CD4-positive, alpha-beta T cell treated with Interleukin-10 for 1 hour (primary cell): ENCODE data around the gene FILIP1.

Experiments used
- DNase-seq: peaks from one replicate; pipeline ENCODE4 v3.0.0-alpha.2; 2020

FILIP1 gene

DNA sequence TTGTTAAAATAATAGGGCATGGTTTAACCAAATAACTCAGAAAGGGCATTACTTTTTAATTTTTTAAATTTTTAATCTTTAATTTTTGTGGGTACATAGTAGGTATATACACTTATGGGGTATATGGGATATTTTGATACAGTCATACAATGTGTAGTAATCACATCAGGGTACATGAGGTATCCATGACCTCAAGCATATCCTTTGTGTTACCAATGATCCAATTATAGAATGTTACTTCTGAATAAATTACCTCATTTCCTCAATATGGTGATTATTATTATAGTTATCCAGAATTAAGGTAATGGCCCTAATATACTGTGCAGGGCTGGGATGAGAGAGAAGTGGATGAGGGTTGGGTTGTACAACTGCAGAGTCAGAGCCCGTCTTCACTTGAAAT is 163.9 kb downstream of the FILIP1 start:
- no peak for DNase-seq

DNA sequence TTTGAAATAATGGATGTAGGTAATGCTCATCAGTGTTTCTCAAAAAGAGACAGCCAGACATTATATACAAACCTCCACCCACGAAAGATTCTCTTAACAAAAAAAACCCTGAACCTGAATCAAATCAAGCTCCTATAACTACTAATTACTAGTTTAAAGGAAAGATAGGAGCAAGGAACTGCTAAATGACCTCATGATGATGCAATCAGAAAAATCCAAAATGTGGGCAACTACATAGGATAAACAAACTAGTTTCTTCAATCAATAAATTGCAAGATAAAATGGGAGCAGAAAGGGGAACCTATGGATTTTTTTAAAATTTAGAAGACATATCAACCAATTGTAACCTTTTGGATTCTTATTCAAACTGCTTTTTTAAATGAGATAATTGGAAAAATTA is 165.8 kb downstream of the FILIP1 start:
- DNase-seq: no peak

DNA sequence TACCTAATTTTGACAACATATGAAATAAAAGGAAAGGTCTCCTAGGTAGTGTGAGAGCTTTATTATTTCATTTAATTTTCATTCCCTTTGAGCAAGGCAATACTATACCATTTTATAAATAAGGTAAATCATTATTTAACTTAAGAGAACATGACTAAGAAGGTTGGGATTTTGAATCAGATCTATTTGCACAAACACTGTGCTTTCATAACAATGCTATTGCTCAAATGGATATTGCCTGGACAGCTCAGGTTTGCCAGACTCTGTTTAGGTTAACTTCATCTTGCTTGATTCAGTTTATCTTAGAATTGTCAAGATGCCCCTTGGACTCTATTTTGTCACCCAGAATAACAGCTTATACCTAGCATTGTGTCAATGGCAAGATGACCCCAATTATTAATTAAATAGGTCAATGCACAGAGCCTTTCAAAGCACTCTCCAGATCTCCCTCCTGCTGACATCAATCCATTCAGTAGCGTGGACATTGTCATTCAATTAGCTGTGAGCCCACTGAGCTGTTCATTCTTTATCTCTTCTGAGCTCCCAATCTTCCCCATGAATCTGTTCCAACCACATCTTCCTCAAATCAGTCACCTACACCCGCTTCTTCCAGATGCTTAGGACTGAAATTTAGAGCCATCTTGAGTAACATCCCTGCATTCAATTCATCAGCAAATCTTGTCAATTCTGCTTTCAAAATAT is 166.9 kb downstream of the FILIP1 start:
- no peak for DNase-seq

DNA sequence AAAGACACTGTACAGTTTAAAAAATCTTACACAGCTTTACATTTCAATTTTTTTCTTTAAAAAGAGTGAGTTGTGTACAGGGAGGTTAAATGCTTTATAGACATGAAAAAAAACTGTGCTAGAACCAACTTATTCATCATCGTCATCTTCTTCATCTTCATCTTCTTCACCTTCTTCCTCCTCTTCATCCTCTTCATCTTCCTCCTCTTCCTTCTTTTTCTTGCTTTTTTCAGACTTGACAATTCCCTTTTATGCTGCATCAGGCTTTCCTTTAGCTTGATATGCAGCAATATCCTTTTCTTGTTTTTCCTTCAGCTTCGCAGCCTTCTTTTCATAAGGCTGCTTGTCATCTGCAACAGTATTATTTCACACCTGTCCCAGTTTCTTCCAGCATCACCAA is 174.7 kb downstream of the FILIP1 start:
- no peak for DNase-seq

DNA sequence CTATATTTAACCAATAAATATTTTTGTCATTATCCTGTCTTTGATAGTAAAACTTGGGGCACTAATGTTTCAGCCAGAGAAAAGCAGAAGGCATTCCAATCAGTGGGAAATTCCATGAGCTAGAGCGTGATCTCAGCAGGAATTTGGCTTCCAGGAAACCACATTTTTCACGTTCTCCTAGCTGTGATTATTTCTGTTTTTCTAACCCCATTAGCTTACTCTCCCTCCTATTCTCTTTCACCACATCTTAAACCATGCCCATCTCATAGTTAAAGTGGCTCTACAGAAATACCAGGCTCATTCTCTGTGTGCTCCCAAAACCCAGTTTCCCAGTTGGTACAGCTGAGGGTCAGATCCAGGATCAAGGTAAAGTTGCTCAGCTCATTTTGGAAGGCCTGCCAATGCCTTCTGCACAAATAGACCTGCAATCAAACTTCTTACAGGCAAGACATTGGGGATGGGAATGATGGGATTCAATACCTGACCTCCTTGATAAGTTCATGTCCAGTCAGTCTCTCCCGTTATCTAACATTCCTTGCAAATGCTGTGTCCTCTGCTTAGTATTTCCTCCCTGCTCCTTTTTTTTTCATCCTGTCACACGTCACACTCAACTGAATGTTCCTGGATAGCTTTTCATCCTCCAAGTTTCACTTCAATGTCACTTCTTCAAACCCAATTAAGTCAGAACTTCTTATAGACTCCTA is 175.9 kb downstream of the FILIP1 start:
- DNase-seq: no peak

DNA sequence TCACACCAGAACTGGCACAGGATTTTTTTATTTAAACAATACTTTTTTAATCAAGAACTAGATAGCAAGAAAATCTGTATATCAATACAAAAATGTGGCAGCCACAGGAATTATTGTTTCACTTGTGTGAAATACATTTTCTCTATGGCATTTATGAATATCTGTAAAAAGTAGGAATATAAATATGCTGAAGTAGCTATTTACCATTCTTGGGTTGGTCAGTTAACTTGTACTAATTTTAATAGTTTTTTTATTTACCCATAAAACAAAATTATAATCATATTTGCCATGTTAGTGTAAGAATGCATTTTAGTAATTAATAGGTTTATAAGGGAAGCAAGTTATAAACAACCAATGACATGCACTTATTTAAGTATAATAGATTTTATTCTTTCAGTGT is 177.6 kb downstream of the FILIP1 start:
- no peak for DNase-seq

DNA sequence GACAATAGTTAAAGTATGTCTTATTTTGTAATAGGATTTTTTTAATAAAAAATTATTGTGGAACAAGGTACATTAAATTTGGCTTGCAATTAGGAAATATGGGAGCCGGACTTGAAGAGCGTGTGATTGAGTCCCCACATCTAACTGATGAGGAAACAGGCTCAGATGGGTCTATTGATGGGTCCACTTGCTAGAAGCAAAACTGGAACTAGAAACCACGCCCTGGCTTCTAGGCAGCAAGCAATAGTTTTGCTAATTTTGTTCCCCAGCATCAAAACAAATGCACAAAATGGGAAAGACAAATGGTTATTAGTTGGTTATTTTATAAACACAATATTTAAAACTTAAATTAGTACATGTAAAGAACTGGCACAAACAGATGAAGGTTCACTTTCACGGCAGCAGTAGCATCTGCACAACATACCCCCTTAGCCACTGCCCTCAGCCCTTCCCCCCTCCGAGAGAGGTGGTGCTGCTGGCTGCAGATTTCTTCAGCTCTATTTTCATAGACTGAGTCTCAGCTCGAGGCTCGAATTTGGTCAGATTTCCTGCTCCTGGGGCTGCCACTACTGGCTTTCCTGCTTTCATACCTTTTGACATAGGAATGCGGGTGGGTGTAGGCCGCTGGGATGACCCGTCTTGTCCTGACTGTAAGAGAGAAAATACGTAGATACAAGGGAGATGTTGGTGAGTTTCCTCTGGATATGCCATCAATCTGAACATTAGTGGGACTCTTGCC is 185.2 kb downstream of the FILIP1 start:
- no peak for DNase-seq

DNA sequence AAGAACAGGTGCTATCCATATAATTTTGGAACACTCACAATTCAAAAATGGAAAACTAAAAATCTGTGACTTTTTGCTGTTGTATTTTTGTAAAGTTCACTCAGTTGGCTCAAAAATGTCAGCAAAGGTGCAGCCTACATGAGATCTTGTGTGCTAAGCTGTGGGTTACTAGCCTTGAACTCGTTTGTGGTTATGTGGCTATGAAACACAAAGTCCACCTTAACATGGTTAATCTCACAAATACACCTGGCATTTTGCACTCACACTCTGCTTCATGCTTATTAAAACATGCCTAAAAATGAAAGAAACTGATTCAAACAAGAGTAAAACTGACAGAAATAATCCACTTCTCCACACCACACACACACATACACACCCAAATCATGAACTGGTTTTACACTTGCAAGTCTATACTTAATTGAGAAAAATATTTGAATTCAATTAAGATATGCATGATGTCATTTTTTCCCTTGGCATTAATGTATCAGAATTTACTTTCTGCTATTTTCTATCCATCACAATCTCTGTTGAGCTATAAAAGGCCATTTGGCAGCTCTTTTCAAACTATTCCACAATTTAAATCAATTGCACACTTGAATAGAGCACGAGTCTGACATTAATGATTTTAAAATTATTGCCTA is 186.1 kb downstream of the FILIP1 start:
- no peak for DNase-seq

DNA sequence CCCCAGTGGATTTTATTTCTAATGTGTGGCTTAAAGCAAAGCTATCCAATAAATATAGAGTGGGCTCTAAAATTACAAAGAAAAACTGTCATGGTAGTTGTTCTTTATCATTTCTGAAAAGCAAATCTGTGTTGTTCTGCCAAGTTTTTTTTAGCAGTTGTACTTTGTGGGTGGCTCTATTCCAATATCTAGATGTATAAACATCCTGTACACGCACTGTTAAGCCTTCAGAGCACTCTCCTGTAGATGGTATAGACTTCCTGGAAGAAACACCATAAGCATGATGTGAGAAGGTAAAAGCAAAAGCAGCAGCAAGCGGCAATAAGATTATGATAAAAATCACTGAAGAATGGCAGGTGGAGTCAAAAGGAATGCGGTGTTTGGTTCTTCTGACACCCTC is 187.5 kb downstream of the FILIP1 start:
- DNase-seq: no peak

DNA sequence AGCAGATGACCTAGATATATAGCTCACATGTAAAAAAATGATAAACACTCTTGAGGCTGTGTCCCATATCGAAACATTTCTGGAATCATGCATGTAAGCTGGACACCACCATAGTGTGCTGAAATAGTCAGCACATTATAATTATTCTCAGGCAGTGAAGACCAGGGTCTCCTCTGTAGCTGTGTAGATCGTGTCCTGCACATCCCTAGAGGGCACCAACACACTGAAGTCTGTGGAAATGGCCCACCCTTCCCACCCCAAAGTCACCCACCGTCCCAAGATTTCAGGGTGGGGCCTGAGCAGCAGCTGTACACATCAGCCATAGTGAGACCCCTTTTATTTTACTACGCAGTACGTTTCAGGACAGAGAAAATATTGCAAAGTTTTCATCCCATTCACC is 188.0 kb downstream of the FILIP1 start:
- DNase-seq: no peak

DNA sequence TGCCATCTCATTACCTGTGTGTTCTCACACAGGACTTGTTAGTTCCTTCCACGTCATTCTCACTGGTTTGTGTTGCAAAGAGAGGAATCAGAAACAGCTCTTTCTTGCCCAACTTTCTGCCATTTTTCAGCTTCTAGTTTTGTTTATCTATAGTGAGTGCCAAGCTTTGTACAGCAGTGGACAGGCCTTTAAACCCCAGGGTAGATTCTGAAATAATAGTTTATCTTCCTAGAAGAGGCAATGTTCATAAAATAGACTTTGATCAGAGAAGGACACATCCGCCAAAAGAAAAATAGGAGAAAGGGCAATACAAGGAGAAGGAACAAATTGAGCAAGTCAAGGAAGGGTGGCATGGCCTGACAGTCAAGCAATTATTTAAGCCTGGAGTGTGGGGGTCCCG is 191.3 kb downstream of the FILIP1 start:
- no peak for DNase-seq

DNA sequence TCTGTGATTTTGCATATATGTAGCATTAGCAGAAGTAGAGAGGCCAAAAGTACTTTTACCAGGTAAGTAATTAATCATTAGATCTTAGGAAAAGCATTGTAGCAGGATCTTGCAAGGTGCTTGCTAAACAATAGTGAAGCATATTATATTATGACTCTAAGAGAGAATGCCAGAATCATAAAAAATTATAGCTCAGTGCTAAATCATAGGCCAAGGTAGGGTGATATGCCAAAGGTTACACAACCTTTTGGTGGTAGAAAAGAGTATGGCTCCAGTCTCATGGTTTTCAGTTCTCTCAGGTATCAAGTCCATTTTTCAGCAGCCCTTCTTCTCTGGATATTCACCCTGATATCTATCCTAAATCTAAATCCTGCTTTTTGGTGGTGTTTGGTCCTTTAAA is 192.1 kb downstream of the FILIP1 start:
- DNase-seq: no peak

DNA sequence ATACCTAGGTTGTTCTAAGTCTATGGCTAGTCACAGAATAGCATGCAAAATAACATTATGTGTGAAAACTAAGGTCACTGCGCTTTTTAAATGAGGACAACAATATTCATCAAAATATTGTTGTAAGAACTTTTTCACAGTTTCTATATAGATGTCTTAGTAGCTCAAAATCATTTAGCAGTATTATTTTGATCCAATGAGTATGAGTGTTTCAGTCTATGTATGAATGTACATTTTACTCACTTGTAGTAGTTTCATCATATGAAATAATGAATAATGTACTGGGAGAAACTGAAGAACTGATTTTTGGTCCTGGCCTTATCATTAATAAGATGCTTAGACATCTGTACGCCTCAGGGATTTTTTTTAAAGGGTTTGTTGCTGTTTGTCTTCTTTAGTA is 192.5 kb downstream of the FILIP1 start:
- no peak for DNase-seq

DNA sequence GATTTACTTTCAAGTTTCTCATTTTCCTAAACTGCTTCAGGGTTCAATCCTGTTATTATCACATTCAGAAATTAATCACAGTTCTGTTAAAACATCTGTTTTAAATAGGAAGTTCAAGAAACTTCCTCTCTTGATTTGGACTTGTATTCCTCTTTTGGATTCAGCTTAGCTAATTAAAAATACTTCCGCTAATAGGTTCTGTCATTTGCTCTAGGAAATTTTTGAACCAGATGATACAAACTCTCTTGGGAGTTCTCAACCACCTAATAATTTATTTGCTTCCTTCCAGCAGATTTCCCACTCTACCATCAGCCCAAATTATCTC is 193.1 kb downstream of the FILIP1 start:
- DNase-seq: no peak

DNA sequence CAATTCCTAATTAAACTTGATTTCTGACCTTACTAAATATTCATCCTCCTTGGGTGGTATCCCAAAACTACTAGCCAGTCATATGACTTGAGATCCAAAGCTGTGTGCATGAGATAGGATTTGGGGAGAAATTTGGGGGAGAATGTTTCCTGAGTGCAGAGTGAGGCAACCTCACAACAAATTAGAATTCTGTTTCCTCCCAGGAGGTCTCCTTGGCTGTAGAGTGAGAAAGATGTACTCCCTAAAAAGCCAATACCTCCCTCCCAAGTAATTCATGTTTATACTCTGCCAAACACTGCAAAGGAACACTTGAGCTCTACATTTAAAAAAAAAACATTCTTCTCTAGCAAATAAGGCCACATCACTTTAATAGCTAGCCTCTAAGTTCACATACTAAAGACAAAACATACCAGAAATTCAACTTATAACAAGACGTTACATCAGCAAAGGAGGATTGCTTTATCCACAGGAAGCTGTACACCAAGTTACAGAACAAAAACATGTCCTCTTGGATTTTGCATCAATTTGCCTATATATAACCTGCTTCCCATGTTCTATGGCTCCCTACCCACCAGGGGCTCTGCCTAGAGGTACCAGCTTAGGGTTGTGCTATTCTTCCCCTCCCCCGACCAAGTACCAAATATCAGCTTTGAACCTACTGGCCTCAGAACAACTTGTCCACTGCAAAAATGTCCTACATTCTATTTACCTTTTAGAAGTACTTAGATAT is 193.6 kb downstream of the FILIP1 start:
- no peak for DNase-seq

DNA sequence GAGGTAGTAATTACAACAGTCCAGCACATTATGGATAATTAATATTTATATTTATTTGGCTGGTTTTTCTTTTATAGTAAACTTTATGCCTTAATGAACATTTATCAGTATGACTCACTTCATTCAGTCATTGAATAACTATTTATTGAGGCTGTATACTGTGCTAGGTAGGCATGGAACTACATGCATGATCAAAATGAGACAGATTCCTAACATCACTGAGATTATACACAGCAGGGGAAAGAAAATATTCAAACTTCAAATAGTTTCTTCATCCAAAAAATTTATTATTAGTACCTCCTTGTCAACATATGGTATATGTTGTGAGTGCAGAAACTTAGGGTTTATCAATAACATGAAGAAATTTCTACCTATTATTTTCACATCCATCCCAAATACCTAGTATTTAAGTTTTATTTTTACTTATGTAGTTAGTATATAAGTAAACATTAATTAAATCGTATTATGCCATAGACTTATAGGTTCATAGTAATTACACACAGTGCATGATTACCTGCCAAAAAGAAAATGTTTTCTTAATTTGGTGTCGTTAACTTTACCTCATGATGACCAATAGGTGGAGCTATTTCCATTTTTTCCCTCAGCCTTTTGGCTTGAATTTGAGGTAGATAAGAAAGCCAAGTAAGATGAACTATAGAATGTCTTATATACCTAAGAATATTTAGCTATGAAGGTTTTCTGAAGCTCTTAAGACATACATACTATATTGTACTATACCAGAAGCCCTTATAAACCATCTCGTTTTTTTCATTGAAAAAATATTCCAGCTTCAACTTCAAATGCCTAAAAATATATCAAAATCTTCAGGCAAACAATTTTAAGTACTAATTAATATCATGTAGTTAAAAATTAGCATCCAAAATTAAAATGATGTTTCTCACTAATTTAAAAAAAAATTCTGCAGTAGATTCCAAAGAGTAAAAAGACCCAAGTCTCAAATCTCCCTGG is 196.5 kb downstream of the FILIP1 start:
- DNase-seq: peak; percentile 71

DNA sequence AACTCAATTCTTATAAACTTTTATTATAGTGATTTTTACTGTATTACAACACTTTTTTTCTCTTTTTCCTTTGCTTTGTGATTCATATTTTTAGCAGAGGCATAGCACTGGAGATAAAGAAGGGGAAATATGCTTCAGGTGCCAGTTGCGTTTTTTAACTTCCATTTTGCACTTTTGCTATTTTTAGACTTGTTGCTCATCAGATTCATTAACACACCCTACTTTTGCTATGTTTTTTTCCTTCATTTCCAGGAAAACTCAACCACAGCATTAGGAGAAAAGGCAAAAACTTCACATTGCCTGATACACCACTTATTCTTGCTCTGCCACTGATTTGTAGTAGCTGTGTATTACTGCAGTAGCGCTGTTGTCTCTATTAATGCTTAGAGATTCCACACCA is 201.0 kb downstream of the FILIP1 start:
- no peak for DNase-seq

DNA sequence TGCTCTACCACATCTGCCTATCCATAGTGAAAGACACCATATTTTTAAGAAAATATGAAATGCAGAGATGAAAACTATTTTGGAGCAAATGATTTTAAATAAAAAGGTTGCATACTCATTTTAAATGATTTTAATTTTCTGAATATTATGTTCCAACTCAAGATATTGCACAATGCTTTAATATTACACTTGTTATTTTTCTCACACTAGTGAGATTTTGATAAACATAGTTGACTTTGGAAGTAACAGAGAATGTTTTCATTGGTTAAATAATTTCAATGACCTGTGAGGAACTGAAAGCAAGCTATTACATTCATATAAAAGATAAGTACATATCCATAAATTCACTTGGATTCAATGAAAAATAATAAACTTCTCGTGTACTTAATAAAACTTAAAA is 201.9 kb downstream of the FILIP1 start:
- DNase-seq: no peak

DNA sequence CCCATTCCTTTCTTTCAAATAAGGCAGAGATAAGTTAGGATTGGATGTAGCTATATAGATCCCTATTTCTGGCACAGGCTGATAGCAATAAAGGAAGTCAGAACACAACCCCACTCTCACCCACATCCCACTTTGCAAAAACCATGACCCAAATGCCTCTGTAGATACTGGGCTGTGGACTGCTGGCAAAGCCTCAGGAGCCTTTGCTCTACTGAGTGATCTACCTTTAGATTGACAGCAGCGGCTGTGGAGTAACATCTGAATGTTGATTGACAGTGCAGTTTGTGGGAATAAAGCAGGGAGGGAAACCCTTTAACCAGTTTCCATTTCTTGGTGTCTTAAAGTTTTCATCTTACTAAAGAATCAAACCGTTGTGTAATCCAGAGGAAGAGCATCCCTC is 202.3 kb downstream of the FILIP1 start:
- no peak for DNase-seq

DNA sequence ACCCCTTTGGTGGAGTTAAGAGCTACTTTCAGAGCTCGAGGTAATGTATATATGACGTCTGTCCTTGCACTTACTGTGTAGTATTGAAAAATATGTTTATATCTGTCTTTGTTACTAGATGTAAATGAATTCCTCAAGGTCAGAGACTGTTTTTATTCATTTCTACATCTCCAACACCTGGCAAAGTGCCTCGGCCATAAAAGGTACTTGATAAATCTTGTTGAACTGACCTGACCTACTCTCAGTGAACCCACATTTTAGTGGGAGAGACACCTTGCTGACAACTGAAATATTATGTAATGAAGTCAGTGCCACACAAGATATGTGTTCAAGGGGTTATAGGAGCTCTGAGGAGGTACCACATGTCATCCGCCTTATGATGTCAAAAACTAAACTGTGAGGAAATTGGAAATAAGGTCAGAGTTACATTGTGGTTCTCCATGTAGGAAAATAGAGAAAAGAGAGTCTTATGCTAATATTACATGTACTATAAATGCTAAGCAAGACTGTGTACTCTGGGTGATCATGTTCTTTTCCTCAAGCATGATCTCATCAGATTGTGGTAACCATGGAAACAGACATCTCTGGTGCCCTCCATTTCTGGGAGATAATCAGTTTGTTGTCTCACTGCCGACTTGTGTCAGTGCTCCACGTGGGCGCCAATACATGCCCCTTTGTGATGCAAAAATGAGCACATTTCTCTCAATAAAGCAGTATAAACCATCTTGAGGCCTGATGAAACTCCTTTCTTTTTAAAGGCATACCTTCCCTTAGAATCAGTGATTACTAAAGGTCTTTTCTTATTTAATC is 203.3 kb downstream of the FILIP1 start:
- no peak for DNase-seq

DNA sequence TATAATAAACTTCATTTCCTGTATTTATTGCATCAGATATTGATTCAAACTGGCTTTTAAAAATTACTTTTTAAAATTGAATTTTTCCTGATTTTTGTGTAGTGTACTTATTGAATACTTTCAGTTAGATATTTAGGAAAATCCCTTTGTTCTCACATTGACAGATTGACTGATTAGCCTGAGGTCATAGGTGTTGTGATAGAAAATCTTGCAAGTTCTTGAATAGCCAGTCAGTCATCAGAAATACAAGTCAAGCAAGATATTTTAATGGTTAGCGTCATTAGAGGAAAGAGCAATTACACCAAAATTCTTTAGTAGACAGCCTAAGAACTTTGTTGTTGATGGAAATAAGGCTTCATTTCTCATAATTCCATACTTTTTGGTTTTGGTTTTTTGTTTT is 205.6 kb downstream of the FILIP1 start:
- no peak for DNase-seq
